ENCODE results near the gene SLC27A3. TPM values are rescaled to one million over a fixed set of nuclear protein-coding genes. Genes with fewer than 3 reads are reported as not detected.

SLC27A3 gene
- total RNA-seq, 2 experiments from 2014 or later = 3.8 to 4.4 TPM

DNA sequence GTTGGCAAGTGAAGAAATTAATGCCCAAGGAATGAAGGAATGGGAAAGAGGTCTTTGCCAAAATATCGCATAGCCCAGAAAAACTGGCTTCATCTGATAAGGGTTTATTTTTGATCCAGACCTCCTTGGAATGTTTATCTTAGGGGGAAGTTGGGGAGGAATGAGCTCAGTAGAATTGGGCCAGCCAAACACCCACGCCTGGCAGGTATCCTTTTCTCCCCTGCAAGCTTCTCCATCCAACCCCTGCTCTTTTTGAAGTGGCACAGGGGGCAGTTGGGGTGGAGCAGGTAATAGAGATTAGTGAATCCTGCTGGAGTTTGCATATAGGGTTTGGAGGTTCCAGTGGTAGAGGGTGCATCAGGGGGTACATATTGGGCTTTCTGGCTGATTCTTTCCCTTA lies 26.3 kb upstream of the SLC27A3 start:
- H3K27ac ChIP-seq (ENCODE audit: low read depth in 1 of 2, low read length in 2 of 2) = no peak overlapping the region
- Mint-ChIP-seq H3K4me1 (ENCODE audit: low read depth) (peaks cover 6% of the 10 kb centered on the region), H3K4me3 (no peak overlapping the region), H3K27me3 (no peaks in the 10 kb centered on the region), H3K27ac (no peak overlapping the region), H3K9me3 (no peaks in the 10 kb centered on the region), H3K36me3 (ENCODE audit: low read depth) (peaks cover 88% of the 10 kb centered on the region)
- ATAC-seq (ENCODE audit: poor library complexity) (no peak), DNase-seq (no peak)
- no peak for TF ChIP-seq CTCF (IDR thresholded peaks at IDR 0.05)
- CTCF ChIA-PET = interaction anchor here (1.5 to 2.6 kb wide), 2 partner anchors 69 to 71 kb away, joined by 4 to 12 read pairs; no protein-coding TSS in a partner anchor
- no peaks in the 10 kb centered on the region for H3K4me1 ChIP-seq (ENCODE audit: insufficient read depth, low read length)
- H3K27me3 ChIP-seq (ENCODE audit: control insufficient read depth in 1 of 2, insufficient read depth in 2 of 2, low read length in 2 of 2) = no peaks in the 10 kb centered on the region
- POLR2A ChIA-PET = no interaction called here
- no peaks in the 10 kb centered on the region for H3K9me3 ChIP-seq (ENCODE audit: control insufficient read depth in 1 of 2, insufficient read depth in 1 of 2, low read length in 2 of 2)
- no peak overlapping the region for H3K4me3 ChIP-seq (ENCODE audit: low read length)
- H3K36me3 ChIP-seq (ENCODE audit: insufficient read depth, low read length) = peaks cover 84% of the 10 kb centered on the region
- intact Hi-C loops (cut with DNase I, micrococcal nuclease) = loop anchor here (1.0 to 10.0 kb wide), 5 partner anchors 72 to 394 kb away; partner anchors contain the start of gene S100A9 (in 1 of the 2)

DNA sequence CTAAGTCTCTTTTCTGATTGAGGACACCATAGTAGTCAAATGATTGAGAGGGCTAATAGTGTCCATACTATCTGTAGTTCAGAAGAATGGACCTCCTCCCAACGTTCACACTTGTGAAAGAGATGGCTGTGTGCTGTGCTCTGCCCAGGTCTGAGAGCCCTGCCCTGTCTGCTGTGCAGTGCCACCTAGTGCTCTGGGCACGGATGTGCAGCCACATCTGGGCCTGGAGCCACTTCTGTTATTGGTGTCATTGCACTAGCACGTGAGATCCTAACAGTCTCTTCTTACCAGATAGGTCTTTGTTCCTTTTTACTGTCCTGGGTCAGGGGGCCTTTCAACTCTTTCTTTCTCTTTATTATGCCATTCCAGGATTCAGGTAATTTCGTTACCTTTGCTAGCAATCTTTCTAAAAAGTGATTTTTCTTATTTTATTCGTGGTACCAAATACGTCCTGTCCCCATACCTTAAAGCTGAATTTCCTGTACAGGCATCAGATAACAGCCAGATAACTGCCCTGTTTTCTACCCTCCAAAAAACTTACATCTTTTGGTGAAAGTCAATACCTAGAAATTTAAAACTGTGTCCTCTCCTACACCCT lies 25.7 kb upstream of the SLC27A3 start:
- peak; percentile 95 for TF ChIP-seq CTCF (IDR thresholded peaks at IDR 0.05)
- Mint-ChIP-seq H3K4me1 (ENCODE audit: low read depth) (peaks cover 6% of the 10 kb centered on the region), H3K27me3 (no peaks in the 10 kb centered on the region), H3K36me3 (ENCODE audit: low read depth) (peaks cover 88% of the 10 kb centered on the region), H3K9me3 (no peaks in the 10 kb centered on the region), H3K4me3 (no peak overlapping the region), H3K27ac (peak overlapping the region; percentile 3)
- intact Hi-C loops (cut with DNase I, micrococcal nuclease) = loop anchor here (1.0 to 10.0 kb wide), 5 partner anchors 72 to 395 kb away; partner anchors contain the start of gene S100A9 (in 1 of the 2)
- H3K4me3 ChIP-seq (ENCODE audit: low read length) = no peak overlapping the region
- DNase-seq = peak; percentile 67 to 87 (median 75)
- ChIA-PET CTCF (interaction anchor here (1.5 to 2.6 kb wide), 2 partner anchors 69 to 72 kb away, joined by 4 to 12 read pairs; no protein-coding TSS in a partner anchor), POLR2A (interaction anchor here (1.7 kb wide), 1 partner anchor 21 kb away, joined by 3 read pairs; the partner anchor contains the start of gene INTS3)
- H3K4me1 ChIP-seq (ENCODE audit: insufficient read depth, low read length) = no peaks in the 10 kb centered on the region
- H3K27ac ChIP-seq (ENCODE audit: low read depth in 1 of 2, low read length in 2 of 2) = no peak overlapping the region
- H3K36me3 ChIP-seq (ENCODE audit: insufficient read depth, low read length) = peaks cover 84% of the 10 kb centered on the region
- H3K9me3 ChIP-seq (ENCODE audit: control insufficient read depth in 1 of 2, insufficient read depth in 1 of 2, low read length in 2 of 2) = no peaks in the 10 kb centered on the region
- no peaks in the 10 kb centered on the region for H3K27me3 ChIP-seq (ENCODE audit: control insufficient read depth in 1 of 2, insufficient read depth in 2 of 2, low read length in 2 of 2)
- ATAC-seq (ENCODE audit: poor library complexity) = peak; percentile 100

- H3K4me3 Mint-ChIP-seq = no peak overlapping the region
- intact Hi-C loops (cut with DNase I, micrococcal nuclease) = no loop called here
- H3K4me1 Mint-ChIP-seq (ENCODE audit: low read depth) = peaks cover 6% of the 10 kb centered on the region
- H3K9me3 ChIP-seq (ENCODE audit: control insufficient read depth in 1 of 2, insufficient read depth in 1 of 2, low read length in 2 of 2) = no peaks in the 10 kb centered on the region
- peaks cover 89% of the 10 kb centered on the region for H3K36me3 Mint-ChIP-seq (ENCODE audit: low read depth)
- H3K9me3 Mint-ChIP-seq = no peaks in the 10 kb centered on the region
- no peak overlapping the region for H3K27ac ChIP-seq (ENCODE audit: low read depth in 1 of 2, low read length in 2 of 2)
- ChIA-PET POLR2A (interaction anchor here (1.7 kb wide), 1 partner anchor 22 kb away, joined by 3 read pairs; the partner anchor contains the start of gene INTS3), CTCF (interaction anchor here (1.3 to 2.6 kb wide), 2 partner anchors 47 to 73 kb away, joined by 3 to 12 read pairs; no protein-coding TSS in a partner anchor)
- H3K27me3 Mint-ChIP-seq = no peaks in the 10 kb centered on the region
- no peaks in the 10 kb centered on the region for H3K27me3 ChIP-seq (ENCODE audit: control insufficient read depth in 1 of 2, insufficient read depth in 2 of 2, low read length in 2 of 2)
- DNase-seq (no peak), ATAC-seq (ENCODE audit: poor library complexity) (no peak)
- no peak overlapping the region for H3K4me3 ChIP-seq (ENCODE audit: low read length)
- TF ChIP-seq CTCF (IDR thresholded peaks at IDR 0.05) = no peak
- no peaks in the 10 kb centered on the region for H3K4me1 ChIP-seq (ENCODE audit: insufficient read depth, low read length)
- H3K27ac Mint-ChIP-seq = no peak overlapping the region
- peaks cover 81% of the 10 kb centered on the region for H3K36me3 ChIP-seq (ENCODE audit: insufficient read depth, low read length)
Measured at GRCh38 chr1:153750026-153750995, 24.9 kb upstream of the SLC27A3 start.
